ENCODE measurements around the gene APLP2. TPM values are rescaled to one million over a fixed set of nuclear protein-coding genes. Genes with fewer than 3 reads are reported as not detected.

The APLP2 gene
- total and polyA plus RNA-seq, 4 donors, result 235 to 532 (median 524) TPM

GRCh38 chr11:130110339-130111108, 40.8 kb downstream of the APLP2 start:
- no peak for TF ChIP-seq CTCF (IDR thresholded peaks at IDR 0.05; ENCODE audit: control extremely low read depth, extremely low read depth)
- Histone ChIP-seq H3K9me3 (ENCODE audit: control insufficient read depth in 4 of 4, insufficient read depth in 3 of 4, low read length in 3 of 4) (no peaks in the 10 kb centered on the region), H3K36me3 (ENCODE audit: control insufficient read depth in 4 of 4, insufficient read depth in 4 of 4, low read length in 4 of 4) (peaks cover 8 to 31% (median 20%) of the 10 kb centered on the region in 4 donors), H3K4me3 (no peak overlapping the region), H3K27ac (ENCODE audit: low read depth in 1 of 2, low read length in 1 of 2) (no peak overlapping the region), H3K4me1 (ENCODE audit: control insufficient read depth in 5 of 5, insufficient read depth in 5 of 5, low read length in 5 of 5) (peaks cover 0 to 7% (median 3%) of the 10 kb centered on the region in 5 donors), H3K9ac (ENCODE audit: insufficient read depth in 1 of 2, low read length in 2 of 2) (no peak overlapping the region), H3K27me3 (ENCODE audit: control insufficient read depth in 3 of 3, insufficient read depth in 3 of 3, low read length in 2 of 3) (no peaks in the 10 kb centered on the region)
- WGBS, 2 donors, result 91 to 95% methylated on average over 7 of the region's 7 CpGs
- DNase-seq, result no peak
- no peak for ATAC-seq (ENCODE audit: insufficient read depth, low FRiP score)

- DNase-seq (no peak), ATAC-seq (ENCODE audit: insufficient read depth, low FRiP score) (no peak)
- 95 to 96% methylated on average over 10 of the region's 10 CpGs for WGBS, 2 donors
- H3K4me3 ChIP-seq, result no peak overlapping the region
- no peaks in the 10 kb centered on the region for H3K9me3 ChIP-seq (ENCODE audit: control insufficient read depth in 4 of 4, insufficient read depth in 3 of 4, low read length in 3 of 4)
- H3K27me3 ChIP-seq (ENCODE audit: control insufficient read depth in 3 of 3, insufficient read depth in 3 of 3, low read length in 2 of 3), result no peaks in the 10 kb centered on the region
- peaks cover 8 to 31% (median 20%) of the 10 kb centered on the region in 4 donors for H3K36me3 ChIP-seq (ENCODE audit: control insufficient read depth in 4 of 4, insufficient read depth in 4 of 4, low read length in 4 of 4)
- H3K4me1 ChIP-seq (ENCODE audit: control insufficient read depth in 5 of 5, insufficient read depth in 5 of 5, low read length in 5 of 5), result peaks cover 0 to 5% (median 2%) of the 10 kb centered on the region in 5 donors
- no peak for TF ChIP-seq CTCF (IDR thresholded peaks at IDR 0.05; ENCODE audit: control extremely low read depth, extremely low read depth)
- H3K9ac ChIP-seq (ENCODE audit: insufficient read depth in 1 of 2, low read length in 2 of 2), result no peak overlapping the region
- H3K27ac ChIP-seq (ENCODE audit: low read depth in 1 of 2, low read length in 1 of 2), result no peak overlapping the region
Observed at GRCh38 chr11:130112071-130112830, 42.6 kb downstream of the APLP2 start.

- H3K36me3 ChIP-seq (ENCODE audit: control insufficient read depth in 4 of 4, insufficient read depth in 4 of 4, low read length in 4 of 4), result peaks cover 8 to 30% (median 20%) of the 10 kb centered on the region in 4 donors
- no peak overlapping the region for H3K27ac ChIP-seq (ENCODE audit: low read depth in 1 of 2, low read length in 1 of 2)
- no peak for ATAC-seq (ENCODE audit: insufficient read depth, low FRiP score)
Observed at GRCh38 chr11:130114281-130114680, 44.6 kb downstream of the APLP2 start.

More at GRCh38 chr11:130114281-130114680, 44.6 kb downstream of the APLP2 start:
- Histone ChIP-seq H3K9ac (ENCODE audit: insufficient read depth in 1 of 2, low read length in 2 of 2) (no peak overlapping the region), H3K4me3 (no peak overlapping the region), H3K27me3 (ENCODE audit: control insufficient read depth in 3 of 3, insufficient read depth in 3 of 3, low read length in 2 of 3) (no peaks in the 10 kb centered on the region), H3K4me1 (ENCODE audit: control insufficient read depth in 5 of 5, insufficient read depth in 5 of 5, low read length in 5 of 5) (peaks cover 0 to 8% (median 3%) of the 10 kb centered on the region in 5 donors), H3K9me3 (ENCODE audit: control insufficient read depth in 4 of 4, insufficient read depth in 3 of 4, low read length in 3 of 4) (no peaks in the 10 kb centered on the region)
- WGBS, 2 donors, result 87 to 95% methylated on average over 5 of the region's 5 CpGs
- no peak for TF ChIP-seq CTCF (IDR thresholded peaks at IDR 0.05; ENCODE audit: control extremely low read depth, extremely low read depth)
- DNase-seq, result no peak
